Measurements from ENCODE around the gene ADORA2B.

The ADORA2B gene

GRCh38 chr17:15957608-15958307 is 12.8 kb downstream of the ADORA2B start:
- Histone ChIP-seq H3K27me3 (ENCODE audit: control insufficient read depth, insufficient read depth, low read length) (no peaks in the 10 kb centered on the region), H3K36me3 (ENCODE audit: insufficient read depth, low read length) (no peaks in the 10 kb centered on the region), H3K4me1 (ENCODE audit: control insufficient read depth, insufficient read depth, low read length) (peaks cover 43% of the 10 kb centered on the region), H3K4me3 (ENCODE audit: low read length) (no peak overlapping the region), H3K4me2 (ENCODE audit: low read length) (no peak overlapping the region), H3K9ac (ENCODE audit: low read depth, low read length) (no peak overlapping the region), H3K9me3 (replicated peaks; ENCODE audit: low read length) (no peaks in the 10 kb centered on the region)

GRCh38 chr17:15958484-15958854 is 13.5 kb downstream of the ADORA2B start:
- H3K36me3 ChIP-seq (ENCODE audit: insufficient read depth, low read length), result no peaks in the 10 kb centered on the region
- no peaks in the 10 kb centered on the region for H3K27me3 ChIP-seq (ENCODE audit: control insufficient read depth, insufficient read depth, low read length)
- H3K4me2 ChIP-seq (ENCODE audit: low read length), result peak overlapping the region; percentile 66
- peak overlapping the region; percentile 34 for H3K9ac ChIP-seq (ENCODE audit: low read depth, low read length)
- H3K4me3 ChIP-seq (ENCODE audit: low read length), result no peak overlapping the region
- H3K4me1 ChIP-seq (ENCODE audit: control insufficient read depth, insufficient read depth, low read length), result peaks cover 46% of the 10 kb centered on the region
- no peaks in the 10 kb centered on the region for H3K9me3 ChIP-seq (replicated peaks; ENCODE audit: low read length)

GRCh38 chr17:15963670-15964110 is 18.8 kb downstream of the ADORA2B start:
- no peak overlapping the region for H3K9ac ChIP-seq (ENCODE audit: low read depth, low read length)
- H3K9me3 ChIP-seq (replicated peaks; ENCODE audit: low read length), result no peaks in the 10 kb centered on the region
- no peak overlapping the region for H3K4me3 ChIP-seq (ENCODE audit: low read length)
- H3K4me1 ChIP-seq (ENCODE audit: control insufficient read depth, insufficient read depth, low read length), result peaks cover 40% of the 10 kb centered on the region
- peak overlapping the region; percentile 2 for H3K4me2 ChIP-seq (ENCODE audit: low read length)
- H3K36me3 ChIP-seq (ENCODE audit: insufficient read depth, low read length), result no peaks in the 10 kb centered on the region
- no peaks in the 10 kb centered on the region for H3K27me3 ChIP-seq (ENCODE audit: control insufficient read depth, insufficient read depth, low read length)

GRCh38 chr17:15965528-15965927 is 20.6 kb downstream of the ADORA2B start:
- Histone ChIP-seq H3K4me1 (ENCODE audit: control insufficient read depth, insufficient read depth, low read length) (peaks cover 29% of the 10 kb centered on the region), H3K4me2 (ENCODE audit: low read length) (no peak overlapping the region), H3K9ac (ENCODE audit: low read depth, low read length) (no peak overlapping the region), H3K36me3 (ENCODE audit: insufficient read depth, low read length) (no peaks in the 10 kb centered on the region), H3K9me3 (replicated peaks; ENCODE audit: low read length) (no peaks in the 10 kb centered on the region), H3K4me3 (ENCODE audit: low read length) (no peak overlapping the region), H3K27me3 (ENCODE audit: control insufficient read depth, insufficient read depth, low read length) (no peaks in the 10 kb centered on the region)

GRCh38 chr17:15966183-15966878 is 21.4 kb downstream of the ADORA2B start:
- H3K4me2 ChIP-seq (ENCODE audit: low read length), result no peak overlapping the region
- no peak overlapping the region for H3K4me3 ChIP-seq (ENCODE audit: low read length)
- no peak overlapping the region for H3K9ac ChIP-seq (ENCODE audit: low read depth, low read length)
- no peaks in the 10 kb centered on the region for H3K27me3 ChIP-seq (ENCODE audit: control insufficient read depth, insufficient read depth, low read length)
- no peaks in the 10 kb centered on the region for H3K36me3 ChIP-seq (ENCODE audit: insufficient read depth, low read length)
- no peaks in the 10 kb centered on the region for H3K9me3 ChIP-seq (replicated peaks; ENCODE audit: low read length)
- peaks cover 29% of the 10 kb centered on the region for H3K4me1 ChIP-seq (ENCODE audit: control insufficient read depth, insufficient read depth, low read length)

GRCh38 chr17:15966879-15967248 is 21.9 kb downstream of the ADORA2B start:
- Histone ChIP-seq H3K4me2 (ENCODE audit: low read length) (no peak overlapping the region), H3K9ac (ENCODE audit: low read depth, low read length) (no peak overlapping the region), H3K27me3 (ENCODE audit: control insufficient read depth, insufficient read depth, low read length) (no peaks in the 10 kb centered on the region), H3K4me1 (ENCODE audit: control insufficient read depth, insufficient read depth, low read length) (peaks cover 29% of the 10 kb centered on the region), H3K9me3 (replicated peaks; ENCODE audit: low read length) (no peaks in the 10 kb centered on the region), H3K36me3 (ENCODE audit: insufficient read depth, low read length) (no peaks in the 10 kb centered on the region), H3K4me3 (ENCODE audit: low read length) (no peak overlapping the region)

- H3K9me3 ChIP-seq (replicated peaks; ENCODE audit: low read length), result no peaks in the 10 kb centered on the region
- no peak overlapping the region for H3K4me3 ChIP-seq (ENCODE audit: low read length)
- H3K36me3 ChIP-seq (ENCODE audit: insufficient read depth, low read length), result no peaks in the 10 kb centered on the region
- no peak overlapping the region for H3K9ac ChIP-seq (ENCODE audit: low read depth, low read length)
- H3K4me2 ChIP-seq (ENCODE audit: low read length), result no peak overlapping the region
- H3K4me1 ChIP-seq (ENCODE audit: control insufficient read depth, insufficient read depth, low read length), result peaks cover 29% of the 10 kb centered on the region
- H3K27me3 ChIP-seq (ENCODE audit: control insufficient read depth, insufficient read depth, low read length), result no peaks in the 10 kb centered on the region
Measured at GRCh38 chr17:15967706-15968399, 22.9 kb downstream of the ADORA2B start.

- no peak overlapping the region for H3K4me2 ChIP-seq (ENCODE audit: low read length)
- no peaks in the 10 kb centered on the region for H3K9me3 ChIP-seq (replicated peaks; ENCODE audit: low read length)
- H3K9ac ChIP-seq (ENCODE audit: low read depth, low read length), result no peak overlapping the region
- H3K36me3 ChIP-seq (ENCODE audit: insufficient read depth, low read length), result no peaks in the 10 kb centered on the region
- H3K27me3 ChIP-seq (ENCODE audit: control insufficient read depth, insufficient read depth, low read length), result no peaks in the 10 kb centered on the region
- H3K4me1 ChIP-seq (ENCODE audit: control insufficient read depth, insufficient read depth, low read length), result peaks cover 19% of the 10 kb centered on the region
- H3K4me3 ChIP-seq (ENCODE audit: low read length), result no peak overlapping the region
Measured at GRCh38 chr17:15969463-15969862, 24.5 kb downstream of the ADORA2B start.

- Histone ChIP-seq H3K4me1 (ENCODE audit: control insufficient read depth, insufficient read depth, low read length) (peaks cover 16% of the 10 kb centered on the region), H3K4me2 (ENCODE audit: low read length) (no peak overlapping the region), H3K4me3 (ENCODE audit: low read length) (no peak overlapping the region), H3K36me3 (ENCODE audit: insufficient read depth, low read length) (peaks cover 6% of the 10 kb centered on the region), H3K9ac (ENCODE audit: low read depth, low read length) (no peak overlapping the region), H3K27me3 (ENCODE audit: control insufficient read depth, insufficient read depth, low read length) (no peaks in the 10 kb centered on the region), H3K9me3 (replicated peaks; ENCODE audit: low read length) (no peaks in the 10 kb centered on the region)
Measured at GRCh38 chr17:15970500-15970899, 25.6 kb downstream of the ADORA2B start.

GRCh38 chr17:15971098-15971678 is 26.3 kb downstream of the ADORA2B start:
- Histone ChIP-seq H3K27me3 (ENCODE audit: control insufficient read depth, insufficient read depth, low read length) (no peaks in the 10 kb centered on the region), H3K4me3 (ENCODE audit: low read length) (no peak overlapping the region), H3K36me3 (ENCODE audit: insufficient read depth, low read length) (peaks cover 6% of the 10 kb centered on the region), H3K9me3 (replicated peaks; ENCODE audit: low read length) (no peaks in the 10 kb centered on the region), H3K9ac (ENCODE audit: low read depth, low read length) (no peak overlapping the region), H3K4me1 (ENCODE audit: control insufficient read depth, insufficient read depth, low read length) (peaks cover 9% of the 10 kb centered on the region), H3K4me2 (ENCODE audit: low read length) (no peak overlapping the region)

GRCh38 chr17:15971882-15972281 is 27.0 kb downstream of the ADORA2B start:
- Histone ChIP-seq H3K27me3 (ENCODE audit: control insufficient read depth, insufficient read depth, low read length) (no peaks in the 10 kb centered on the region), H3K4me1 (ENCODE audit: control insufficient read depth, insufficient read depth, low read length) (peaks cover 3% of the 10 kb centered on the region), H3K36me3 (ENCODE audit: insufficient read depth, low read length) (peaks cover 9% of the 10 kb centered on the region), H3K4me3 (ENCODE audit: low read length) (no peak overlapping the region), H3K4me2 (ENCODE audit: low read length) (no peak overlapping the region), H3K9me3 (replicated peaks; ENCODE audit: low read length) (no peaks in the 10 kb centered on the region), H3K9ac (ENCODE audit: low read depth, low read length) (no peak overlapping the region)

Measured in skeletal muscle satellite cell (primary cell).